NCI-H146 treated with DMSO at 0.1 percent for 48 hours (cell line): ENCODE results near the gene ALOX15B.
"Not testable (repeated sequence)": the region's sequence is repeated elsewhere in the genome, so short reads cannot be mapped to it uniquely, and the experiment has no call there.

ENCODE experiments used
- DNase-seq: peaks from one replicate; lab custom pipeline; 2025; ENCODE audit not compliant: unreplicated experiment; lab: John Stamatoyannopoulos, UW

ALOX15B gene

DNA sequence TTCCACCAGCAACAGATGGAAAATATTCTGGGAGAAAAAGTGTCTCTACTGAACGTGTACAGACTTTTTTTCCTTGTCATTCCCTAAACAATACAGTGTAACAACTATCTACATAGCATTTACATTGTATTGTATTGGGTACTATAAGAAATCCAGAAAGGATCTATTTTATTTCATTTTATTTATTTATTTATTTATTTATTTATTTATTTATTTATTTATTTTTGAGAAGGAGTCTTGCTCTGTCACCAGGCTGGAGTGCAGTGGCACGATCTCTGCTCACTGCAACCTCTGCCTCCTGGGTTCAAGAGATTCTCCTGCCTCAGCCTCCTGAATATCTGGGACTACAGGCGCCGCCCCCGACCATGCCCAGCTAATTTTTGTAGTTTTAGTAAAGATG is 39.1 kb downstream of the ALOX15B start:
- not testable (repeated sequence) for DNase-seq

DNA sequence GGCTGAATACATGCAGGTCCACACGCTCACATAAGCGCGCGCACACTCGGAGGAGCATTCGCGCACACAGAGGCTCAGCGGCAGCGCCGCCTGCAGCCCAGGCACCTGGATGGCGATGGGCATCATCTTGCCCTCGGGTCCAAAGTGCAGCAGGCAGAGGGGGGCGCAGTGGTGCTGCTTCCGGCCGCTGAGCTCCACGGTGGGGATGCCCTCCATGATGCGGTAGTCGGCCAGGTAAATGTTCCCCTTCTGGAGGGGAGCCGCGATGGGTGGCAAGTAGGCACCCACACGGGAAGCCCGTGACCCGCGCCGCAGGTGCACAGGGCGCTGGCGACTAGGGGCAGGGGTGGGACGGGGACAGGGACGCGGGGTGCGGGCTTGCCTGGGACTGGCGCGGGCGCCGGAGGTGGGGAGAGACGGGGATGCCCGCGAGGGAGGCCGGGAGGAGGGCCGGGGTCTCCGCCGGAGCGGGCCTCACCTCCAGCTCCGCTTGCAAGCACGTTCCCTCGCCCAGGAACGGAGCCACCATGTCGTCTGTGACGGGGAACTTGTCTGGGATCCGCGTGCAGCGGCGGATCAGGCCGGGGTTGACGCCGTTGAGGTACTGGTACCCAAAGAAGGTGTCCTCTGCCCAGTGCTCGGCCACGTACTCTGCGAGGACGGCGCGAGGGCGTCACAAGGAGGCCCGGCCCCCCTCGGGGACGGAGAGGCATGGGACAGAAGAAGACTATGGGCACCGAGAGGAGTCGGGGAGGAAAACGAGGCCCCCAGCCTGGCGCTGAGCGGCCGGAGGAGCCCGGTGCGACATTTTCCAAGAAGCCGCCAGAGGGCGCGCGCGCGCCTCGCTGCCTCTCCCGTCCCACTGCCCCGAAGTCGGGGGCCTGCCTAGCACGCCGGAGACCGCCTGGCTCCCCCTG is 40.7 kb downstream of the ALOX15B start:
- peak; percentile 40 for DNase-seq

DNA sequence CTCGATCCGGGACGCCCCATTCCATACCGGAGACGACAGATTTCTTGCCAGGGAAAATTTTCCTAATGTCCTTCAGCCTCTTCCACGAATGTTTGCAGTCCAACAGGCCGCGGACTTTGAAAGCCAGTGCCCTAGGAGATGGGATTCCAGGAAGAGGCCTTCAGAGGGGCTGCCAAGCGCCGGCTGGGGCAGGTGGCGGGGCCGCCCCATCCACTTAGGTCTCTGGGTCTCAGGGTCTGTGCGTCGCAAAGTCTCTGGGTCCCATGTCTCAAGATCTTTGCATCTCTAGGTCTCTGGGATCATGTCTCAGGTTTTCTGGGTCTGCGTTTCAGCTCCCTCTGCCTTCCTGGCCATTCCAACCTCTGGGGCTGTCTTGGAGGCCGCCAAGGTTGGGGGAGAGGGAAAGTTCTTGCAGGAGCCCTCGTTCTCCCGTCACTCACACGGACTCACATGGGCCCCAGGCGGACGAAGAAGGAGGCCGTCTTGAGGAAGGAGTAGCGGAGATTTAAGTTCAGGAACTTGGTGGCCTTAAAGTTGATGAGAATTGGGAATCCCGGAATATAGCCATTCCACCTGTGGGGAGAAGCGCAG is 41.4 kb downstream of the ALOX15B start:
- DNase-seq: no peak

DNA sequence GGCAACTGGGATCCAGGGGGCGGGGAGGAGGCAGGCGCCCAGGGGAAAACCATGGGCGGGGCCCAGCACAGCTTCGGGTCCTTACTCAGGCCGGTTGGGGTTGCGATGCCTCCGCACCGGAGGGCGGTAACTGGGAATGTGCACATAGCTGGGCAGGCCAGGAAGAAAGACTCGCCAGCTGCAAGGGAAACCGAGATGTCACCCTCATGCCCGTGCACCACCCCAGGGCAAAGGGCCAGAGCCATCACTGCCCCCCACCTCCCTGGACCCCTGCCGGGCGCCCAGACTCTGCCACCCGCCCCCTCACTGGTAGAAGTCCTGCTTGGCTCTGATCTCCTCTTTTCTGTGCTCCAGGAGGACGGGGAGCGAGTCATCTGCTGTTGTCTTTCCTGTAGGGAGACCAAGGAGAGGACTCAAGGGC is 42.0 kb downstream of the ALOX15B start:
- DNase-seq: no peak

DNA sequence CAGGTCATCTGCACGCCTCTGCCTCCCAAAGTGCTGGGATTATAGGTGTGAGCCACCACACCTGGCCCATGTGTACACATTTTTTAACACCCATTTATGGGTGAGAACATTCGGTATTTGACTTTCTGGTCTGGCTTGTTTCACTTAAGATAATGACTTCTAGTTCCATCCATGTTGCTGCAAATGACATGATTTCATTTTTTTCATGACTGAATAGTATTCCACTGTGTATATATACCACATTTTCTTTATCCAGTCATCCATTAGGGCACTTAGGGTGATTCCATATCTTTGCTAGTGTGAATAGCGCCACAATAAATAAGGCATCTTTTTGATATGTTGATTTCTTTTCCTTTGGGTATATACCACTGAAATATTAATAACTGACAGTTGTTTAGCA is 43.0 kb downstream of the ALOX15B start:
- no peak for DNase-seq

DNA sequence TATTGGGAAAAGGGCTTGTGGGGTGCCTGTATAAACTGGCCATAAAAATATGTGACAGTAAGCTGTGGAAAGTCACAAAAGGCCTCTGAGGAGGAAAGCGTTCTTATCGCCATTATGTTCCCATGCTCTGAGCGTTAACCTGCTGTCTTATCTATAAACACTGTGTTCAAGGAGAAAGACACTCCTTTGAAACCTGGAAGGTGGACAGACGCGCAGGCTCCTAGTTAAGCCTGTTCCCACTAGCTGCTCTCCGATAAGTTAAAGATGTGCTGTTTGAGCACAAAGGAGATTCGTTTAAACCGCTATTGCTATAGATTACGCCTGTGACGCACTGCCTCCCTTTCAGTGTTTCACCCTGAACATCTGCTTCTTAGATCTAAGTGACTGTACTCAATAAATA is 43.4 kb downstream of the ALOX15B start:
- no peak for DNase-seq

DNA sequence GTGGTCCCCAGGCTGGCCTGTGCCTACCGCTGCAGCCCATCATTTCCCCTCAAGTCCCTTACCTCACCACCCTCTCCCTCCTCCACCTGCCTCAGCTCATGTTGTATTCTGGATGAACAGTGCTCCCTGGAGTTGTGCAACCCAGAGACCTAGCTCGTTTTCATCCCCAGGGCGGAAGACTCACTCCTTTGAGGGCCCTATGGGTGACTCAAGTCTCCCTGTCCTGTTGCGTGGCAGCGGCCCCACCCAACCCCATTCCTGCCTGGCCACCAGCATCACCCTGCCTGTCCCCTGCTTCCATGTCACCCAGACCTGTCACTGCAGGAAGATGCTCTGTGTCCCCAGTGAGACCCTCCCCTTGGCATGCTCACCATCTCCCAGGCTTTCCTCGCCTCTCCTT is 45.4 kb downstream of the ALOX15B start:
- no peak for DNase-seq

DNA sequence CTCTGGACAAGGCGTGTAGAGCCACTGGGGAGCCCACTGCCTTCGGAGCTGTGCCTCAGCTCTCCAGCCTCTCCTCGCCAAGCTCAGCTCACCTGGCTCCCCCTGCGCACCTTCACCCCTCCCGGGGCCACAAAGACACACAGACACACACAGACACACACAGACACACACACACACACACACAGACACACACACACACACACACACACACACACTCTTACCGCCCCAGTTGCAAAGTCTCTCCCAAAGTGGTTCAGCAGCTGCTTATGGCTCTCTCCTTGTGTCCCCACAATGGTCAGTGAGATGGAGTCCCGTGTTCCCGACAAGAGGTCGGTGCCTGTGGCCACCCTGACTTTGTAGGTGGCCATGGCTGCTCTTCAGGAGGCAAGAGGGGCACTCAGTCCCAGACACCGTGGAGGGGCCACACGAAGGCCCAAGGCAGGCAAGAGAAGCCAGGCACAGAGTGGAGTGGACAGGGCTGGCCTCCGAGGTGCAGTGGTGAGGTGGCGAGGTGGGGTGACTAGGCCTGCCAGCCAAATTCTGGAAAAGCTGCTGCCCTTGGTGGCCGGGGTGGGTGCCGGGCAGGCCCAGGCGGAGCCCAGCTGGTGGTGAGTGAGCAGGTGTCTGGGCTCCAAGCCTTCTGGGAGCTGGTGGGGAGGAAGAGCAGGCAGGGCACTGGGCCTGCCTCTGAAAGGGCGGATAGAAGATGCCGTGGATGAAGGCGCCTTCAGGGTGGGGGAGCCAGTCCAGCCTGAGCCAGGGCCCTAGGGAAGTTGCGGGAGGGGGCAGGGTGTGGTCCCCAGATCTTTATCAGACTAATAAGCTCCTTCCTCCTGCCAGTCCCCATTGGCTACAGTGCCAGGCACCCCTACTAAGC is 48.5 kb downstream of the ALOX15B start, which contains the start of gene ALOX12B:
ALOX12B (minus strand) TSS at position 642 of the 877 bp plus-strand sequence; CDS start at position 368, 274 bp downstream.
- DNase-seq: no peak

DNA sequence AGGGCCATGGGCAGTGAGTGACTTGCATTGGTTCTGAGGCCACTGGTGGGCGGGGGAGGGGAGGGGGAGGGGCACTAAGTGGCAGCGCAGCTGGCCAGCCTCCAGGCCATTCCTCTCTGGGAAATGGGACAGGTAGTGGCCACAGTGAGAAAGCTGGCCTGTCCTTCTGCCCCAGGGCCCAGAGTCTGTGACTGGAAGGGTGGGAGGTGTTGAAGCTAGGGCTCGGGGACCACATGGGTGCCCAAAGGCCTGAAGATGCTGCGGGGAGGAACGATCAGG is 49.0 kb downstream of the ALOX15B start:
- no peak for DNase-seq

DNA sequence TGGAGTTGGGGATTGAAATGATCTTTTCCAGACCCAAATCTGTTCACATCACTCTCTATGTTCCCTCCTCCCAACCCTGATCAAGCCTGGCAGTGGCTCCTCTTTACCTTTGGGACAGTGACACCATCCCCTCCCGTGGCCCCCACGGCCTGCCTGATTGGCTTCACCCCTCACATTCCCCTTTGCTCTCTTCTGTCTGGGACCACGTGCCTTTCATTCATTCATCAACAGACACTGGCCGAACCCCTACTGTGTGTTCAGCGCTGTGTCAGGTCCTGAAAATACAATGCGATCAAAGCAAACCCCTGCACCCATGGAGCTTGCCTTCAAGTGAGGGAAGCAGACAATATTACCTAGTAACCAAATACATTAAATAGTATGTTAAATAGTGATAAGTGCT is 50.9 kb downstream of the ALOX15B start:
- DNase-seq: no peak

DNA sequence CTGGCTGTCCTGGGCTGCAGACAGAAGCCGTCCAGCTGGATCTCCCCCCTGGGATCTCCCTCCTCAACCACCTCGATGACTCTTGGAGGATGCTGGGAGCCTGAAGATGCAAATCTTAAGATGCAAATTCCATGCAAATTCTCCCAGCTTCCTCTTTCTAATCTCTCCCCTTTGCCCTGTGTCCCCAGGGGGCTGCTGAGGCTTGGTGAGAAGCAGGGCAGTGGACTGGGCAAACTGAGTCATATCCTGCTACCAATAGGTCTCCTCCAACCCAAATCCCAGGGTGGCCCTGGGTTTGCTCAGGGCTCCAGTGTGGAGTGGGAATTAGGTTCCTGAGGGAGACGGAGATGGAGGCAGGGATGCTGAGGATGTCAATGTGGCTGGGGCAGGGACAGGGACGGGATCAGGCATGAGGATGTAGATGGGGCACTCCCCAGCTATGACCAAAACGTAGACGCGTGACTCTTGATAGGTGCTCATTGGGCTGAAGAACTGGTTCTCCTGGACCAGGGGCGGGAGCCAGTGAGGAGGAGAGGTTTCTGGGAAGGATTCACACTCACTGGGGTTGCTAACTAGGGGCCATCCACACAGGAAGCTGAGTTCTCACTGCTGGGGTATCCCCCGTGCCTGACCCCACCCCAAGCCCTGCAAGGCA is 52.3 kb downstream of the ALOX15B start:
- DNase-seq: no peak

DNA sequence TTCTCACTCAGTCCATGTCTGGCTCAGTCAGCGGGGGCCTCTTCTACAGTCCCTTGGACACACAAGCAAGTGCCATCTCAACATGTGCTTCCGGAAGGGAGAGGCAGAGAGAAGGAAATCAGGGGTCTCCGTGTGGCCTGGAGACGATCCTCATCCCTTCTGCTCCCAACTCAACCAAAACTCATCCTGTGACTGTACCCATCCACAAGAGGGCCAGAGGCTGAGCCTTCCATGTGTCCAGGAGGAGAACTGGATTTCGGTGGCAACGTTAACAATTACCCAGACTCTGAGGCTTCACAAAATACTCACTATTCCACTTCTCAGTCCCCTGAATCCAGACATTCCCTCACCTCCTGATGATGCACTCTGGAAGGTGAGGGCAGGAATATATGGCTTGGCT is 56.5 kb downstream of the ALOX15B start:
- DNase-seq: no peak

DNA sequence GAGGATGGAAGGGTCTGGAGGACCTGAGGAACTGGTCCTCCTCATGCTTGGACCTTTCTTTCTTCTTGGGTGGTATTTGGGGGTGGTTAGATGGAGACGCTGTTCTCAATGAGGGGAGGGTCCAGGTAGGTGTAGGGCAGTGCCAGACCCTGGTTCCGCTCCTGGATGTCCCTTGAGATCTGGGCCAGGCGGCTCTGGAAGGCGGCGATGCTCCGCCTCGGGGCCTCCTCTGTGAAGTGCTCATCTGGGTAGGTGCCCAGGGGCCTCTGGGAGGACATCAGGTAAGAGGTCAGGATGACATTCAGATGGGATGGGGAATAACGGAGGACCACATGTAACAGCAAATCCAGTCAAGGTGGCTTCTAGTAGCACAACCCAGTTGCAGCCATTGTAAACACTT is 57.7 kb downstream of the ALOX15B start:
- no peak for DNase-seq
